ENCODE results near the gene PCDHA1.

Gene PCDHA1

GRCh38 chr5:140967226-140967893 lies 181.4 kb downstream of the PCDHA1 start:
- in situ Hi-C loops (cut with MboI; ENCODE audit: low pct_unique_long_range_greater_than_20kb, low sequenced_read_pairs), result no loop called here
- no peak for DNase-seq

DNA sequence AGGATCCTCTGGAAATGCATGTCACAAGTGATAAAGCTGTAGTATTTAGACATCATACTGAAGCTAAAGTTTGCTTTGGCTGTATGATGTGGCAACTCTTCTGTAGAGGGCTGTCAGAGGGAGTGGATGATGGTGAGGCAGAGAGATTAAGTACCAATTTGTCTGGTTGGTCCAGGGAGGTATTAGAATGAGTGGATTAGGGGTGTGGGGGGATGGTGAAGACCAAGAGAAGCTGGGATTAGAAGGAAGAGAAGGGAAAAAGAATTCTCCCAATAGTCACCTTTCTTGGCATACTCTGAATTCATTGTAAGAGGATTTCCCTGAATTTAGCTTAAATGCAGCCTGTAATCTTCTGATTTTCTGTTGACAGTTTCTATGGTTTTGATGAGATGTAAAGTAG lies 183.9 kb downstream of the PCDHA1 start:
- in situ Hi-C loops (cut with MboI; ENCODE audit: low pct_unique_long_range_greater_than_20kb, low sequenced_read_pairs), result no loop called here
- no peak for DNase-seq

DNA sequence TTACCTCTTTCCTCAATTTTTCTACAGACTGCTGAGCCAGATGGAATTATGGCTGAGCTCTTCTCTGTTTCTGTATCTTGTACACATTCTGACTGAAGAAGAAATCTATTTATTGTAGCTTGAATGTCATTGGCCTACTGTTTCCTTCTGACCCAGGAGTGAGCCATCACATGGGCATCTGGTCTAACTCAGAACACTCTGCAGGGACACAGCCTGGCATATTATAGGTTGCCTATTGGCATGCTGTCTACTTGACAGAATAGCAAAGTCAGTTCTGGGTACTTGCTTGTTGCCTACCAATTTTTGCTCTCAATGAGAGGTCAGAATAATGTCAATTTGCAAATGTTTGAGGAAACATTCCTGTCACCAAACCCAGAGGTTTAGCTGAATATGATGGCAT lies 187.6 kb downstream of the PCDHA1 start:
- in situ Hi-C loops (cut with MboI; ENCODE audit: low pct_unique_long_range_greater_than_20kb, low sequenced_read_pairs), result no loop called here
- no peak for DNase-seq

- no peak for DNase-seq
- in situ Hi-C loops (cut with MboI; ENCODE audit: low pct_unique_long_range_greater_than_20kb, low sequenced_read_pairs), result no loop called here
Measured at GRCh38 chr5:140977003-140977402, 191.1 kb downstream of the PCDHA1 start.

- DNase-seq, result no peak
- in situ Hi-C loops (cut with MboI; ENCODE audit: low pct_unique_long_range_greater_than_20kb, low sequenced_read_pairs), result no loop called here
Measured at GRCh38 chr5:140978260-140978659, 192.3 kb downstream of the PCDHA1 start.

GRCh38 chr5:140978983-140979382 lies 193.0 kb downstream of the PCDHA1 start:
- no peak for DNase-seq
- in situ Hi-C loops (cut with MboI; ENCODE audit: low pct_unique_long_range_greater_than_20kb, low sequenced_read_pairs), result no loop called here

DNA sequence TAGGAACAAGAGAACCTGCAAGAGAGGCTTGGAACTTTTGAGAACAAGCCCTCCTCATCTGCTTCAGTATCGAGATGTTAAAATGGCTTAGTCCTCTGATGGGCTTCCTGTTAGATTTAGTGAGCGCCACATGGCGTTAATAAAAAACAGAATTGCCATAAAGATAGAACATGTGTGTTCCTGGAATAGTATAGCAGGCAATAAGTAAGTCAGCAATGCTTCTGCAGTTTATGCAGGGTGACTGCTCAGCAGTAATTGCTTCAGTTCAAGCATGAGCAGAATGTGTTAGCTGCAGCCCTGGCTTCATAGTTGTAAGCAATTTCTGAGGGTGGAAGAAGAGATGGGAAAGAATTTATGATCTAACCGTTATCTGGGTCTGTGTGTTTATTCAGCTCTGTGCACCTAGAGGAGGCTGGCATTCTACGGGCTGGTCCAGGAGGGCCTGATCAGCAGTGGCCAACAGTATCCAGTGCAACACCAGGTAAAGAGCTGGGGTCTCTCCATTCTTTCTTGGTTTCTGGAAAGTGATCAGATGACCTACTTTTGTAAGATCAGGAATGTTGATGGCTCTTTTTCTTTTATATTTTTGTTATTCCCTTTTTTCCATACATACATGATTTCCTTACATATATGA lies 196.3 kb downstream of the PCDHA1 start:
- in situ Hi-C loops (cut with MboI; ENCODE audit: low pct_unique_long_range_greater_than_20kb, low sequenced_read_pairs), result no loop called here
- no peak for DNase-seq

DNA sequence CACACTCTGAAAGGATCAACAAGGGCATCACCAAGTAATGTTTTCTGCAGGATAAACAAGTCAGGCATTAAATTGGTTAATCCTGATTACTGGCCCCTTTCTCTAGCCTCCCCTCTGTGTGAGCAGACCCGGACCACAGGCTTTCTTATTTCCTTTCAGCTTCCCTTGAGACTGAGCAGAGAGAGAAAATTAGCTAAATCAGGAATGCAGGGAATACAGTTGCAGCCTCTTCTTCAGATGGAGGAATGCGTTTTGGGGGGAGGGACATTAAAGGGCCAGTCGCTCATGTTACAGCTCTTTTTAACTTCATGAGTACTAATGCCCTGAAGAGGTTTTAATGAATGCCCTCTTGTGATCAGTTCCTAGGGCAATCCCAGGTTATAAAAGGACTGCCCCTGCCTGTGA lies 200.2 kb downstream of the PCDHA1 start:
- in situ Hi-C loops (cut with MboI; ENCODE audit: low pct_unique_long_range_greater_than_20kb, low sequenced_read_pairs), result no loop called here
- no peak for DNase-seq

GRCh38 chr5:140988100-140988499 lies 202.2 kb downstream of the PCDHA1 start:
- in situ Hi-C loops (cut with MboI; ENCODE audit: low pct_unique_long_range_greater_than_20kb, low sequenced_read_pairs), result no loop called here
- DNase-seq, result no peak

DNA sequence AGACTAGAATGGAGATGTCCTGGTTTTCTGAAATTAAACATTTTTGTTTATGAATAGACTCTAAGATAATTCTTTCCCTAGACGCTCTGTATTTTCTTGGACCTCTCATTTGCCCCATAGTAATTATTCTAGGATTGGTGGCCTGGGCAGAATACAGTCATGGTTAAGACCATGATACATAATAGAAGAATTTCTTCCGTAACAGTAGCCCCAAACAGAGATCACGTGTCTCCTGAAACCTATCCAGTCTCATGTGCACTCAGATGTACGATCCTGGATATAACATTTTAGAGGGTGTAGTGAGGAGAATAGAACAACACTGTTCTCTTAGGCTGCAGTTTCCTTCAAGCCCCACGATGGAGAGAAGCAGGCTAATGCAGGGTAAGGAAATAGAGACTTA lies 202.7 kb downstream of the PCDHA1 start:
- no peak for DNase-seq
- in situ Hi-C loops (cut with MboI; ENCODE audit: low pct_unique_long_range_greater_than_20kb, low sequenced_read_pairs), result no loop called here

DNA sequence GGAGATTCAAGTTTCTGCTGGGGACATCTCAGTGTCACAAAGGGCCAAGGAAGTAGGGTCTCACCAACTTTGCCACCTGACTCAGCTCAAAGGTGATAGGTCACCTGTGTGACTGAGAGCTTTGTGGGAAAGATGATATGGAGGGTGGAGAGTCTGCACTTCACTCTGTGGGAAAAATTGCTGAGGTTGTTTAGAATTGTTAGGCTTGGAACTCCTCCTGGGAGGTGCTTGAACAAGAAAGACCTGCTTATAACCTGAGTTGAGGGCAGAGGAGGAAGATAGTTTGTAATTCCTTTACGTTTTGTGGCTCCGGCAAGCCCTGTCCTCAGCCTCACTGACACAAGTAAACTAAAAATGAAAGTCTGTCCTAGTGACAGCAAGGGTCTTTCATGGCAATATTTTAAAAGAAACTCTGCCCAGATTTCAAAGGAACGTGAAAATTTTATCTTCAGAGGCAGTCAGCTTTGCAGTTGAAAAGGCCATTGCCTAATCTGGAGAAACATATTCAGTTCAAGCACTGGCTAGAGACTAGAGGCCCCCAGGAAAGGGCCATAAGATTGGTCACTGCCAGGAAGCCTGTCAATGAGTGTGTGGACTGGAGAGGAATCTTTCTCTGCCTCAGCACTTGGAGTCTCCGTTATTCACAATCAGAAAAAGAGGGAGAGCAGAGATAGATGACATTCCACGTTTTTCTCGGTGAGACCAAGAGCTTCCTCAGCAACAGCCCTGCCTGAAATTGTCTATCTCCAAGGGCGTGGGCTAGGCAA lies 203.5 kb downstream of the PCDHA1 start:
- in situ Hi-C loops (cut with MboI; ENCODE audit: low pct_unique_long_range_greater_than_20kb, low sequenced_read_pairs), result no loop called here
- no peak for DNase-seq

- in situ Hi-C loops (cut with MboI; ENCODE audit: low pct_unique_long_range_greater_than_20kb, low sequenced_read_pairs), result no loop called here
- no peak for DNase-seq
Measured at GRCh38 chr5:140992828-140993227, 206.9 kb downstream of the PCDHA1 start.

- in situ Hi-C loops (cut with MboI; ENCODE audit: low pct_unique_long_range_greater_than_20kb, low sequenced_read_pairs), result no loop called here
- DNase-seq, result no peak
Measured at GRCh38 chr5:140996060-140996459, 210.1 kb downstream of the PCDHA1 start.

GRCh38 chr5:140998921-140999410 lies 213.0 kb downstream of the PCDHA1 start:
- in situ Hi-C loops (cut with MboI; ENCODE audit: low pct_unique_long_range_greater_than_20kb, low sequenced_read_pairs), result no loop called here
- DNase-seq, result no peak

GRCh38 chr5:141001446-141001843 lies 215.5 kb downstream of the PCDHA1 start:
- in situ Hi-C loops (cut with MboI; ENCODE audit: low pct_unique_long_range_greater_than_20kb, low sequenced_read_pairs), result no loop called here
- DNase-seq, result no peak

GRCh38 chr5:141001844-141002604 lies 216.1 kb downstream of the PCDHA1 start:
- DNase-seq, result no peak
- in situ Hi-C loops (cut with MboI; ENCODE audit: low pct_unique_long_range_greater_than_20kb, low sequenced_read_pairs), result no loop called here

DNA sequence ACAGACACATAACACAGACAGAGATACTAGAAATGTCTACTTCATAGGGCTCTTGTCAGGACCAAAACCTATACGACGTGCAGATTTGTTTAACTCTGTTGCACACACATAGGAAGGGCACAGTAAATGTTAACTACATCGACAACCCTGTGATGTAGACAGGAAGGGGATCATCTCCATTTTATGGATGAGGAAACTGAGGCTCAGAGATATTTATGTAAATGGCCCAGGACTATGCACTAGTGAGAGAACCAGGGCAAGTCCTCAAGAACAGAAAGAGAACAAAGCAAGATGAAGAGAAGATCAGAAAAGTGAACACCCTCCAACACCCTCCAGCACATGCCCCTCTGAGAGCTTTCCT lies 216.6 kb downstream of the PCDHA1 start:
- DNase-seq, result no peak
- in situ Hi-C loops (cut with MboI; ENCODE audit: low pct_unique_long_range_greater_than_20kb, low sequenced_read_pairs), result no loop called here

GRCh38 chr5:141003031-141003430 lies 217.1 kb downstream of the PCDHA1 start:
- no peak for DNase-seq
- in situ Hi-C loops (cut with MboI; ENCODE audit: low pct_unique_long_range_greater_than_20kb, low sequenced_read_pairs), result no loop called here

DNA sequence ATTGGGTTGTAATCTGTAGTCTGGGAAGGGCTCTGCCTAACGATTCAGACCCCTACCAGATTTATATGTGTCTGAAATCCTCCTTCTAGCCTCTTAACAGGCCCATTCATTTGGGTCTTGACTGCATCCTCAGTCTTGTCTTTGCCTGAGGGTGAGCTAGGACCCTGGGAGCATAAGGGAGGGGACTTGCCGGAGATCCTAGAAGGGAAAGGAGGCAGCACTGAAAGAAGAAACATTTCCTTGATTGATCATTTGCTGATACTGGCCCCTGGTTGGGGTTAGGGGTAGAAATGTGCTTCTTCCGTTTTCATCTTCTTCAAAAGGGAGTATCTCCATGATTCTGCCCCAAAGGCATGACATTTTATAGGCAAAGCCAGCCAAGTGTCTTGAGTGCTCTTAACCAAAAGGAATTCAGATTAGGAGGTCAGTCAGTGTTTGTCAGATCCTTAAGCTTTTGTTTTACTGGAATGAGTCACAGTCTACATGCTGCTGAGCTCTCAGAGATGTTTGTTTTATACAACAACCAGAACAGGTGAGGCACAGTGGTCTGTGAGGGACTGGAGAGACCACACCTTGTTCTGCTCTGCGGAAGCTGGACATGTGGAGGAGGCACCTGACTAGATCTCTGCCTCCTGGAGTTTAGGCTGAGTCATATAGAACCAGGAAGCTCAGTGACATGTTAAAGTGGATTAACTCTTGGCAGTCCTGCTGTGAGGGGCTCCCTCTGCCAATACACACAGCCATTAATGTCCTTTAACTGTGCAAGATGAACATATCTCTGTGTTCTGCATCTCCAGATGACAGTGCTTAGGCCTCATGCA lies 218.1 kb downstream of the PCDHA1 start:
- in situ Hi-C loops (cut with MboI; ENCODE audit: low pct_unique_long_range_greater_than_20kb, low sequenced_read_pairs), result no loop called here
- no peak for DNase-seq
